ENCODE data around the gene NUDT3.
"Not testable (repeated sequence)": the region's sequence is repeated elsewhere in the genome, so short reads cannot be mapped to it uniquely, and the experiment has no call there.

Gene NUDT3

DNA sequence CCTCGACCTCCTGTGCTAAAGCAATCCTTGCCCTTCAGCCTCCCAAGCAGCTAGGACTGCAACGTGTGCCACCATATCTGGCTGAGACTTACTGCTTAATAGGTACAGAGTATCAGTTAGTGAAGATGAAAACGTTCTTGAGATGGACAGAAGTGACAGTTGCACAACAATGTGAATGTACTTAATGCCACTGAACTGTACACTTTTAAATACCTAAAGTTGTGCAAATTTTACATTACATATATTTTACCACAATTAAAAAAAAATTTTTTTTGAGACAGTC is 25.9 kb downstream of the NUDT3 start:
- Mint-ChIP-seq H3K9me3 (no peaks in the 10 kb centered on the region), H3K4me3 (no peak overlapping the region), H3K4me1 (ENCODE audit: low read depth) (peaks cover 46% of the 10 kb centered on the region), H3K27ac (no peak overlapping the region), H3K27me3 (no peaks in the 10 kb centered on the region), H3K36me3 (ENCODE audit: low read depth) (peaks cover 14% of the 10 kb centered on the region)
- DNase-seq: no peak

GRCh38 chr6:34365781-34366638 is 26.5 kb downstream of the NUDT3 start:
- H3K27me3 Mint-ChIP-seq; DNase-seq; H3K4me3 Mint-ChIP-seq; H3K36me3 Mint-ChIP-seq (ENCODE audit: low read depth); H3K9me3 Mint-ChIP-seq: not testable (repeated sequence)
- H3K27ac Mint-ChIP-seq: peak overlapping the region; percentile 63
- peaks cover 47% of the 10 kb centered on the region for H3K4me1 Mint-ChIP-seq (ENCODE audit: low read depth)

GRCh38 chr6:34363681-34364075 is 28.8 kb downstream of the NUDT3 start:
- not testable (repeated sequence) for H3K4me3 Mint-ChIP-seq; DNase-seq; H3K27me3 Mint-ChIP-seq; H3K36me3 Mint-ChIP-seq (ENCODE audit: low read depth); H3K9me3 Mint-ChIP-seq; H3K27ac Mint-ChIP-seq
- peaks cover 55% of the 10 kb centered on the region for H3K4me1 Mint-ChIP-seq (ENCODE audit: low read depth)

- Mint-ChIP-seq H3K27me3 (no peaks in the 10 kb centered on the region), H3K4me1 (ENCODE audit: low read depth) (peaks cover 53% of the 10 kb centered on the region), H3K27ac (no peak overlapping the region), H3K36me3 (ENCODE audit: low read depth) (peaks cover 3% of the 10 kb centered on the region), H3K4me3 (no peak overlapping the region), H3K9me3 (no peaks in the 10 kb centered on the region)
- DNase-seq: no peak
These were observed 29.4 kb downstream of the NUDT3 start for GRCh38 chr6:34362909-34363680.

GRCh38 chr6:34362176-34362575 is 30.3 kb downstream of the NUDT3 start:
- no peak overlapping the region for H3K4me3 Mint-ChIP-seq
- peaks cover 50% of the 10 kb centered on the region for H3K4me1 Mint-ChIP-seq (ENCODE audit: low read depth)
- no peaks in the 10 kb centered on the region for H3K9me3 Mint-ChIP-seq
- DNase-seq: no peak
- no peaks in the 10 kb centered on the region for H3K36me3 Mint-ChIP-seq (ENCODE audit: low read depth)
- H3K27ac Mint-ChIP-seq: no peak overlapping the region
- H3K27me3 Mint-ChIP-seq: no peaks in the 10 kb centered on the region

DNA sequence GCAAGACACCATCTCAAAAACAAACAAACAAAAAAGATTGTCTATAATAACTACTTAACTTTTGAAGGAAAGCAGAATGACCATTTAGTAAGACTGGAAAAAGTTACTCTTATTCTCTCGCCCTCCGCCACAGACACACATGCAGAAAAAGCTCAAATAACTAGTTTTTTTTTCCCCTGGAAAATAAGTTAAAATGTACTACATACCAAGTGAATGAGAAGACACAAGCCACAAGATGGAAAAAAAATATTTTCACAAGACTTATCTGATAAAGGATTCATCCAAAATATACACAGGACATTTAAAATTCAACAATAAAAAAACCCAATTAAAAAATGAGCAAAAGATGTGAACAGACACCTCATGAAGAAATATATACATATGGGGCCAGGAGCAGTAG is 31.9 kb downstream of the NUDT3 start:
- Mint-ChIP-seq H3K4me1 (ENCODE audit: low read depth) (peaks cover 44% of the 10 kb centered on the region), H3K4me3 (no peak overlapping the region), H3K27ac (no peak overlapping the region), H3K9me3 (no peaks in the 10 kb centered on the region), H3K36me3 (ENCODE audit: low read depth) (no peaks in the 10 kb centered on the region), H3K27me3 (no peaks in the 10 kb centered on the region)
- DNase-seq: no peak

GRCh38 chr6:34359418-34360158 is 32.9 kb downstream of the NUDT3 start:
- H3K36me3 Mint-ChIP-seq (ENCODE audit: low read depth): no peaks in the 10 kb centered on the region
- H3K4me1 Mint-ChIP-seq (ENCODE audit: low read depth): peaks cover 42% of the 10 kb centered on the region
- H3K4me3 Mint-ChIP-seq: no peak overlapping the region
- H3K27me3 Mint-ChIP-seq: no peaks in the 10 kb centered on the region
- DNase-seq: no peak
- no peaks in the 10 kb centered on the region for H3K9me3 Mint-ChIP-seq
- no peak overlapping the region for H3K27ac Mint-ChIP-seq

DNA sequence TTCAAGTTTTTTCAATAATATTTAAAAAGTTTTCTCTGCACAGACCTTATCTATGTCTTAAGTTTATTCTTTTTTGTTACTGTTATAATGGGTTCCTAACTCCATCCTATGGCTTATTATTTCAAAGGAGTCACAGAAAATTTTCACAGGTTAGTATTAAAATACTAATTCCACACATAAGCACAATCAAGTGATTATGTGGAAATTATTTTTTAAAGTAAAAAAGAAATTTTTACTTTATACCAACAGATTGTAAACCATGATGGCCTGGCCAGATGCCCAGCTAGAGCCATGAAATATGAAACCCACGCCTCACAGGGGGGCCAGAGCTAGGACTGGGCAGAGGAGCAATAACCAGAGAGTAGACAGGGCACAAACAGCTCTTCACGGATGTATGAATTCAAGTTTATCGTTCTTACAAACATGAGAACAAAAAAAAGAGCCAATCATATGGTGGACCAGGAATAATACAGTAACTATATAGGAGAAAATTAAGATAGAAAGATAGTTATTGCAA is 34.0 kb downstream of the NUDT3 start:
- H3K4me3 Mint-ChIP-seq: no peak overlapping the region
- H3K27me3 Mint-ChIP-seq: no peaks in the 10 kb centered on the region
- H3K36me3 Mint-ChIP-seq (ENCODE audit: low read depth): no peaks in the 10 kb centered on the region
- DNase-seq: no peak
- H3K4me1 Mint-ChIP-seq (ENCODE audit: low read depth): peaks cover 33% of the 10 kb centered on the region
- no peak overlapping the region for H3K27ac Mint-ChIP-seq
- no peaks in the 10 kb centered on the region for H3K9me3 Mint-ChIP-seq

DNA sequence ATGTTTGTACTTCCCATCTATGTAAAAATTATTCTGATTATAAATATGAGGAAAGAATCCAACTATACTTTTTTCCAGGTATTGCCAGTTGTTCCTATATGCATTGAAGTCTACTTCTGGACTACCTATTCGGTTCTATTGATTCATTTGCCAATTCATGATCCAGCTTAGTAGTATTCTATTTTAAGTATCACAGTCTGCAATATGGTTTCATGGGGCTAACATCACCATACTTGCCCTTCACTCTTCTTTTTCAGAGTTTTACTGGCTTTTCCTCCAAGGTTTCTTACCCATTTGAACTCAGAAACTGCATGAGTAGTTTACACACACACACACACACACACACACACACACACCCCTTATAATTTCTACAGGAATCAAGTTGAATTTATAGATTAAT is 34.5 kb downstream of the NUDT3 start:
- H3K9me3 Mint-ChIP-seq: no peaks in the 10 kb centered on the region
- H3K27ac Mint-ChIP-seq: no peak overlapping the region
- H3K27me3 Mint-ChIP-seq: no peaks in the 10 kb centered on the region
- H3K36me3 Mint-ChIP-seq (ENCODE audit: low read depth): no peaks in the 10 kb centered on the region
- H3K4me1 Mint-ChIP-seq (ENCODE audit: low read depth): peaks cover 31% of the 10 kb centered on the region
- DNase-seq: no peak
- no peak overlapping the region for H3K4me3 Mint-ChIP-seq

GRCh38 chr6:34355889-34356288 is 36.6 kb downstream of the NUDT3 start:
- no peak for DNase-seq
- no peak overlapping the region for H3K27ac Mint-ChIP-seq
- H3K4me1 Mint-ChIP-seq (ENCODE audit: low read depth): peaks cover 23% of the 10 kb centered on the region
- no peaks in the 10 kb centered on the region for H3K9me3 Mint-ChIP-seq
- no peaks in the 10 kb centered on the region for H3K27me3 Mint-ChIP-seq
- no peaks in the 10 kb centered on the region for H3K36me3 Mint-ChIP-seq (ENCODE audit: low read depth)
- no peak overlapping the region for H3K4me3 Mint-ChIP-seq

DNA sequence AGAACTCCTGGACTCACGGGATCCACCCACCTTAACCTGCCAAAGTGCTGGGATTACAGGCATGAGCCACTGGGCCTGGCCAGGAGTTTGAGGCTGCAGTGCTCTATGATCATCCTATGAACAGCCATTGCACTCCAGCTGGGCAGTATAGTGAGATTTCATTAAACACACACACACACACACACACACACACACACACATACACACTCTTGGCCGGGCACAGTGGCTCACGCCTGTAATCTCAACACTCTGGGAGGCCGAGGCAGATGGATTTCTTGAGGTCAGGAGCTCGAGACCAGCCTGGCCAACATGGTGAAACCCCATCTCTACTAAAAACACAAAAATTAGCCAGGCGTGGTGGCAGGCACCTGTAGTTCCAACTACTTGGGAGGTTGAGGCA is 38.2 kb downstream of the NUDT3 start:
- H3K9me3 Mint-ChIP-seq; H3K4me3 Mint-ChIP-seq; H3K27me3 Mint-ChIP-seq; DNase-seq; H3K27ac Mint-ChIP-seq; H3K36me3 Mint-ChIP-seq (ENCODE audit: low read depth): not testable (repeated sequence)
- H3K4me1 Mint-ChIP-seq (ENCODE audit: low read depth): peaks cover 18% of the 10 kb centered on the region

DNA sequence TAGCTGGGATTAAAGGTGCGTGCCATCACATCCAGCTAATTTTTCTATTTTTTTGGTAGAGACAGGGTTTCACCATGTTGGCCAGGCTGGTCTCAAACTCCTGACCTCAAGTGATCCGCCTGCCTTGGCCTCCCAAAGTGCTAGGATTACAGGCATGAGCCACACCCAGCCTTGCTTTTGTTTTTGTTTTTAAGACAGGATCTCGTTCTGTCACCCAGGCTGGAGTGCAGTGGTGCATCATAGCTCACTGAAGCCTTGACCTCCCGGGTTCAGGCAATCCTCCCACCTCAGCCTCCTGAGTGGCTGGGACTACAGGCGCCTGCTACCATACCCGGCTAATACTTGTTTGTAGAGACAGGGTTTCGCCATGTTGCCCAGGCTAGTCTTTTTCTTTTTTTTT is 38.9 kb downstream of the NUDT3 start:
- H3K9me3 Mint-ChIP-seq, H3K27ac Mint-ChIP-seq: not testable (repeated sequence)

DNA sequence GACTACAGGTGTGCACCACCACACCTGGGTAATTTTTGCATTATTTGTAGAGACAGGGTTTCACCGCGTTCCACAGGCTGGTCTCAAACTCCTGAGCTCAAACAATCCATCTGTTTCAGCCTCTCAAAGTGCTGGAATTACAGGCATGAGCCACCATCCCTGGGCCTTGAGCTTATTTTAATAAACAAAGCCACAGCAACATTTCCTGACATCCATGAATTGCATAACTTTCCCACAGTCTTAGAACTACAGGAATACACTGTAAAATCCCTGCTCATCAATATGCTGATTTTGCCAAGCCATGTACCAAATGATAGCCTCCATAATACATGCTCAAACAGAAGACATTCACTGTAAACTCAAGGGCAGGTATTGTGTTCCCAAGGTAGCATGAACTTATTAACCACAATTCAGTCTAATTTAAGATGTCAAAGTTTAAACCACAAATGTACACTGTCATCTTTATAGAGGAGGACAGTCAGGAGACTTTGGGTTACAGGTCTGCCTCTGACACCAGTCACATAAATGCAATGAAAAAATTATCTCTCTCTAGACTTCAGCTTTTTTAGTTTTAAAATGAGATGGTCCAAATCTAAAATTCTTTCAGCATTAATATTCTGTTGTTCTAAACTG is 40.0 kb downstream of the NUDT3 start:
- Mint-ChIP-seq H3K4me1 (ENCODE audit: low read depth) (peaks cover 22% of the 10 kb centered on the region), H3K27me3 (no peaks in the 10 kb centered on the region), H3K4me3 (no peak overlapping the region), H3K36me3 (ENCODE audit: low read depth) (peaks cover 5% of the 10 kb centered on the region), H3K27ac (no peak overlapping the region), H3K9me3 (no peaks in the 10 kb centered on the region)
- DNase-seq: no peak

More for the DNA sequence above, 38.9 kb downstream of the NUDT3 start:
- not testable (repeated sequence) for H3K4me3 Mint-ChIP-seq; H3K36me3 Mint-ChIP-seq (ENCODE audit: low read depth); H3K27me3 Mint-ChIP-seq; DNase-seq
- peaks cover 21% of the 10 kb centered on the region for H3K4me1 Mint-ChIP-seq (ENCODE audit: low read depth)

- peaks cover 9% of the 10 kb centered on the region for H3K36me3 Mint-ChIP-seq (ENCODE audit: low read depth)
- peaks cover 29% of the 10 kb centered on the region for H3K4me1 Mint-ChIP-seq (ENCODE audit: low read depth)
- no peaks in the 10 kb centered on the region for H3K9me3 Mint-ChIP-seq
- DNase-seq: no peak
- no peak overlapping the region for H3K4me3 Mint-ChIP-seq
- no peak overlapping the region for H3K27ac Mint-ChIP-seq
- H3K27me3 Mint-ChIP-seq: no peaks in the 10 kb centered on the region
These were observed 41.6 kb downstream of the NUDT3 start for GRCh38 chr6:34350934-34351217.
